WERI-Rb-1 (cell line): ENCODE results near the gene SFXN3.

Experiments used
- DNase-seq: peaks from one replicate; pipeline ENCODE4 v3.0.0-alpha.2; 2020
- H3K27ac ChIP-seq: fragments of 250-450 bp; sonication (Bioruptor Pico); 2 replicates; pipeline ENCODE4 v1.5.1; 2020; ENCODE audit warnings: mild to moderate bottlenecking, moderate library complexity
- H3K27me3 ChIP-seq: fragments of 250-450 bp; sonication (Bioruptor Pico); 2 replicates; pipeline ENCODE4 v1.5.1; 2021; ENCODE audit warnings: mild to moderate bottlenecking, low read depth, moderate library complexity; ENCODE audit not compliant: insufficient read depth, severe bottlenecking
- H3K36me3 ChIP-seq: fragments of 250-450 bp; sonication (Bioruptor Pico); 2 replicates; pipeline ENCODE4 v1.5.1; 2020; ENCODE audit warnings: mild to moderate bottlenecking, moderate library complexity
- H3K4me3 ChIP-seq: 2 replicates; pipeline ENCODE4 v1.5.1; 2011; ENCODE audit warnings: low read depth, mild to moderate bottlenecking, control low read depth, low read length
- H3K9me3 ChIP-seq: fragments of 250-450 bp; sonication (Bioruptor Pico); 2 replicates; pipeline ENCODE4 v1.5.1; 2021; ENCODE audit warnings: mild to moderate bottlenecking, moderate library complexity; ENCODE audit not compliant: severe bottlenecking
- TF ChIP-seq, protein P1 (sequence below): IDR thresholded peaks from 2 replicates; pipeline ENCODE4 v1.5.1; 2011; ENCODE audit warnings: low read depth, mild to moderate bottlenecking, control low read depth, inconsistent platforms, low read length

The SFXN3 gene, protein sequence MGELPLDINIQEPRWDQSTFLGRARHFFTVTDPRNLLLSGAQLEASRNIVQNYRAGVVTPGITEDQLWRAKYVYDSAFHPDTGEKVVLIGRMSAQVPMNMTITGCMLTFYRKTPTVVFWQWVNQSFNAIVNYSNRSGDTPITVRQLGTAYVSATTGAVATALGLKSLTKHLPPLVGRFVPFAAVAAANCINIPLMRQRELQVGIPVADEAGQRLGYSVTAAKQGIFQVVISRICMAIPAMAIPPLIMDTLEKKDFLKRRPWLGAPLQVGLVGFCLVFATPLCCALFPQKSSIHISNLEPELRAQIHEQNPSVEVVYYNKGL

DNA sequence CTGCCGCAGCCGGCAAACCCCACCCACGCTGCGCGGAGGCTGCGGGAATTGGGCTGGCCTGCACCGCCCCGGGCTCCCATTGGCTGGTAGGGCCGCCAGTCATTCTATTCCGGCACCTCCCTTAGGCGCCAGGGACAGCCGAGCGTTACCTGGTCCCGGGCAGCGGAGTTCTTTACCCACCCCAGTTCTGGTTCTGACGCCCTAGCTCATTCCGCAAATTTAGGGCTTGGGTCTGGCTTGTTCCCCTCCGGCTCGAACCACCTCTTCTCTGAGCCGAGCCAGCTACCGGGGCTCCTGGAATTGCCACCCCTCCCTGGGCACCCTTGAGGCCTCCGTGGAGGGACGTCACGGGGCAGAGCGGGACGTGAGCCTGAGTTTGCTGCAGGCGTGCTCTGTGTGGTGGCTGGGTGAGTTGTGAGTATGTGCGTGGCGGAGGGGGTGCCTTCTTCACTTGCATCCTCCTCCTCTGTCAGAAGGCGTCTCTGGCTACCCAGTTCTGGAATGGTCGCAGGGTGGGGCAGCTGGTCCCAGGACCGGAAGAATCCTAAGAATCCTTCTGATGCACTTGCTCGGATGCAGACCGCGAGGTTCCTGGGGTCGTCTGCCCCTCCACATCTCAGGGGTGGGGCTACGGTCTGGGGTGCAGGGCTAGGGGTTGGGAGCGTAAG, at the start of gene SFXN3, which contains the start of gene PDZD7:
Gene SFXN3, plus strand, starts transcription at position 107 of the 668 bp plus-strand sequence. CDS start 3,461 bp downstream, outside the sequence.
Gene PDZD7, minus strand, starts transcription at position 2 of the 668 bp plus-strand sequence. CDS start 910 bp downstream, outside the sequence.
- H3K9me3 ChIP-seq, result no peaks in the 10 kb centered on the region
- TF ChIP-seq, protein P1, sequence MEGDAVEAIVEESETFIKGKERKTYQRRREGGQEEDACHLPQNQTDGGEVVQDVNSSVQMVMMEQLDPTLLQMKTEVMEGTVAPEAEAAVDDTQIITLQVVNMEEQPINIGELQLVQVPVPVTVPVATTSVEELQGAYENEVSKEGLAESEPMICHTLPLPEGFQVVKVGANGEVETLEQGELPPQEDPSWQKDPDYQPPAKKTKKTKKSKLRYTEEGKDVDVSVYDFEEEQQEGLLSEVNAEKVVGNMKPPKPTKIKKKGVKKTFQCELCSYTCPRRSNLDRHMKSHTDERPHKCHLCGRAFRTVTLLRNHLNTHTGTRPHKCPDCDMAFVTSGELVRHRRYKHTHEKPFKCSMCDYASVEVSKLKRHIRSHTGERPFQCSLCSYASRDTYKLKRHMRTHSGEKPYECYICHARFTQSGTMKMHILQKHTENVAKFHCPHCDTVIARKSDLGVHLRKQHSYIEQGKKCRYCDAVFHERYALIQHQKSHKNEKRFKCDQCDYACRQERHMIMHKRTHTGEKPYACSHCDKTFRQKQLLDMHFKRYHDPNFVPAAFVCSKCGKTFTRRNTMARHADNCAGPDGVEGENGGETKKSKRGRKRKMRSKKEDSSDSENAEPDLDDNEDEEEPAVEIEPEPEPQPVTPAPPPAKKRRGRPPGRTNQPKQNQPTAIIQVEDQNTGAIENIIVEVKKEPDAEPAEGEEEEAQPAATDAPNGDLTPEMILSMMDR, result no peak
- H3K27ac ChIP-seq, result peak within 1 kb of the TSS; percentile 65
- H3K36me3 ChIP-seq, result peaks cover 16% of the 10 kb centered on the region
- peak within 1 kb of the TSS; percentile 77 for H3K4me3 ChIP-seq
- H3K27me3 ChIP-seq, result no peaks in the 10 kb centered on the region
- peak; percentile 97 for DNase-seq

DNA sequence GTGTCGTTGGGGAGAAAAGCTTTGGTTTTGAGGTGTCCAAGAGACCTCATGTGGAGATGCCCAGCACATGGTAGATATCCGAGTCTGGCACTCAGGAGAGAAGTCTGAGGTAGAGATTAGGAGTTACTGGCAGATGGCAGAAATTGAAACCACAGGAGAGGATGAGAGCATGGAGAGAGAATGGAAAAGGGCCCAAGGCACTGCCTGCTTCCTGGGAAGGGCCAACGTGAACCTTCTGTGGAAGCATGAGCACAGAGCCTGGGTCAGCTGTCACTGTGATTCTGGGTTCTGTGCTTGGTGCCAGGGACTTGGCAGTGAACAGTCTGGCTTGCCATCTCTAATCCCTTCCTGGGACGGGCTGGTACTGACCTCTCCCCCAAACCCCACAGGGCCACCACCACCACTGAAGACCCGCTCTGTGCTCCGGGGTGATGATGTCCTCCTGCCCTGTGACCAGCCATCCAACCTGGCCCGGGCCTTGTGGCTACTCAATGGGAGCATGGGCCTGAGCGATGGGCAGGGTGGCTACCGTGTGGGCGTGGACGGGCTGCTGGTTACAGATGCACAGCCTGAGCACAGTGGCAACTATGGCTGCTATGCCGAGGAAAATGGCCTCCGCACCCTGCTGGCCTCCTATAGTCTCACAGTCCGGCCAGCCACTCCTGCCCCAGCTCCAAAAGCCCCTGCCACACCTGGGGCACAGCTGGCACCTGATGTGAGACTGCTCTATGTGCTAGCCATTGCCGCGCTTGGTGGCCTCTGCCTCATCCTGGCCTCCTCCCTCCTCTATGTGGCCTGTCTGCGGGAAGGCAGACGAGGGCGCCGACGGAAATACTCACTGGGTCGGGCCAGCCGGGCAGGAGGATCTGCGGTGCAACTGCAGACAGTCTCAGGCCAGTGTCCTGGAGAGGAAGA, 47.9 kb upstream of the SFXN3 start:
- H3K36me3 ChIP-seq, result peaks cover 54% of the 10 kb centered on the region

DNA sequence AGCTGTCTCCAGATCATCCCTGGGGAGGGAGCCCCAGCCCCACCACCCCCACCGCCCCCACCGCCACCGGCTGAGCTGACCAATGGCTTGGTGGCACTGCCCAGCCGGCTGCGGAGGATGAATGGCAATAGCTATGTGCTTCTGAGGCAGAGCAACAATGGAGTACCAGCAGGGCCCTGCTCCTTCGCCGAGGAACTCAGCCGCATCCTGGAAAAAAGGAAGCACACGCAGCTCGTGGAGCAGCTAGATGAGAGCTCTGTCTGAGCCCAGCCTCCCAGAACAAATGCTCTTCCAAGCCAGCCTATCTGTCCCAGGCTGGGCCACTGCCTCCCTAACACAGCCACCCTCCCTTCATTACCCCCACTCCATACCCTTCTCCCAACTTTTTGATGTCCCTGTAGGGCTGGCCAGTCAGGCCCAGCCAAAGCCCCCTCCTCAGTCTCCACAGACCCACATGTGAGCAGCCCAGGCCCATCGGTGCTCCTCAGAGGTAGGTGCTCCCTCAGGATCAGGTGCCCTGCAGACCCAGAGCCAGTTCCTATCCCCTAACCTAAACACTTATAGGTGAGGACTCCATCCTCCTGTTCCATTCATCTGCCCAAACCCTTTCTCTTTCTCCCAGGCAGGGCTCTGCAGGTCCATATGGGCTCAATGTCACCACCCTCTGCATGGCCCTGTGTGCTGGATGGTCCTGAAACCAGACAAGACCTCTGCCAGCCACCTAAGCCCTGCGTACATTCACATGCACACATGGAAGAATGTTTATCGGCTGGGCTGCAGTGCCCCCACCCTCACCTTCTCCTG, 47.0 kb upstream of the SFXN3 start:
- DNase-seq, result no peak
- H3K4me3 ChIP-seq, result no peak overlapping the region
- no peaks in the 10 kb centered on the region for H3K27me3 ChIP-seq
- H3K9me3 ChIP-seq, result no peaks in the 10 kb centered on the region
- peaks cover 51% of the 10 kb centered on the region for H3K36me3 ChIP-seq
- TF ChIP-seq, protein P1, result no peak
- H3K27ac ChIP-seq, result no peak overlapping the region

More for the DNA sequence above, 47.9 kb upstream of the SFXN3 start:
- no peaks in the 10 kb centered on the region for H3K9me3 ChIP-seq
- TF ChIP-seq, protein P1, result no peak
- DNase-seq, result no peak
- H3K27ac ChIP-seq, result peak overlapping the region; percentile 47
- H3K27me3 ChIP-seq, result no peaks in the 10 kb centered on the region
- no peak overlapping the region for H3K4me3 ChIP-seq

DNA sequence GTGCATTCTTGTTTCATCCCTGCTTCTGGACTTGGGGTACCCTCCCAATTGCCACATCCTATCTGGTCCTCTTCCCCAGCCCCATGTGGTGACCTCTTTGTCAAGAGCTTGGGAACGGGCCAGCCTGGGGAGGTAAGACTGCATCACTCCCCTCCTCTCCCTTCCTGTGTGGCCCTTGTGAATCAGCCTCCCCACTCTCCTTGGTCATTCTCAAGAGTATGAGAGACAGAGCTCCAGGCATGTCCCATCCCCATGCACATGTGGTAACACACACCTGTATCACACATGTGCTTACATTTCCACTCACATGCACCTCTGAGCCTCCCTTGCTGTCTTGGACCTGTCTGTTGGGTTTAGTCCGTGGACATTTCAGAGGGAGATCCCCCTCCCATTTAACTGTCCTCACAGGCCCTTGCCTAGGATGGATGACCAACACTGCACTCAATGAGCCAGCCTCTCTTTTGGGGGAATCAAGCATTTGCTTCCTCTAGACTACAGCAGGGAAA, 46.3 kb upstream of the SFXN3 start:
- H3K27me3 ChIP-seq, result no peaks in the 10 kb centered on the region
- no peaks in the 10 kb centered on the region for H3K9me3 ChIP-seq
- no peak overlapping the region for H3K4me3 ChIP-seq
- no peak for DNase-seq
- TF ChIP-seq, protein P1, result no peak
- H3K27ac ChIP-seq, result no peak overlapping the region
- peaks cover 57% of the 10 kb centered on the region for H3K36me3 ChIP-seq

DNA sequence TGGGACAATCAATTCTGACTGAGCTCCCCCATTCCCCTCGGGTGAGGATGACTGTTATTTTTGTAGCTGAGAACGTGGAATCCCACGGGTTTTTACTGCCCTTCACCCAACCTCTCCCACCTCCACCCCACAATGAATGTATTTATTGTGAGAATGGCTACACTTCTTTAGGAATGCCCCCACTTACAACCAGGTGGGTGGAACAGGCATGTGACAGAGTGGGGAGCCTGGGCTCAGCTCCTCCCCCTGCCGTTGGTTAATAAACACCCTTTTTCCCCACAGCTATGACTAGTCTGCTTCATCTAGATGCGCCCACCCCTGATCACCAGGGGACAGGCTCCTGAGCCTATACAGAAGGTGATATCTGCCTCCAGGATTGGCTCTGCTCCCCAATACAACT, 45.7 kb upstream of the SFXN3 start:
- H3K27ac ChIP-seq, result no peak overlapping the region
- TF ChIP-seq, protein P1, result no peak
- DNase-seq, result no peak
- no peaks in the 10 kb centered on the region for H3K27me3 ChIP-seq
- no peaks in the 10 kb centered on the region for H3K9me3 ChIP-seq
- no peak overlapping the region for H3K4me3 ChIP-seq
- peaks cover 57% of the 10 kb centered on the region for H3K36me3 ChIP-seq
